Osteocyte (in vitro differentiated cells): ENCODE results near the gene SCG5. TPM values are rescaled to one million over a fixed set of nuclear protein-coding genes. Genes with fewer than 3 reads are reported as not detected.
A peak's percentile ranks its signal among the peaks of the same experiment; 100 is the strongest.

Source experiments
- DNase-seq: peaks from one replicate; pipeline ENCODE4 v3.0.0; 2021; ENCODE audit warnings: mixed read lengths; ENCODE audit not compliant: unreplicated experiment; ENCODE audit errors: extremely low spot score
- H3K27ac Mint-ChIP-seq: one replicate; pipeline ENCODE4 v1.8.0; 2021; ENCODE audit warnings: mild to moderate bottlenecking, mixed read lengths; ENCODE audit not compliant: unreplicated experiment
- H3K27me3 Mint-ChIP-seq: one replicate; pipeline ENCODE4 v1.8.0; 2021; ENCODE audit warnings: mixed read lengths; ENCODE audit not compliant: unreplicated experiment
- H3K36me3 Mint-ChIP-seq: one replicate; pipeline ENCODE4 v1.8.0; 2021; ENCODE audit warnings: mixed read lengths; ENCODE audit not compliant: unreplicated experiment
- H3K4me1 Mint-ChIP-seq: one replicate; pipeline ENCODE4 v1.8.0; 2021; ENCODE audit warnings: mixed read lengths; ENCODE audit not compliant: unreplicated experiment
- H3K4me3 Mint-ChIP-seq: one replicate; pipeline ENCODE4 v1.8.0; 2021; ENCODE audit warnings: mild to moderate bottlenecking, moderate library complexity, mixed read lengths; ENCODE audit not compliant: unreplicated experiment
- H3K9me3 Mint-ChIP-seq: one replicate; pipeline ENCODE4 v1.8.0; 2021; ENCODE audit warnings: mixed read lengths; ENCODE audit not compliant: unreplicated experiment
- CTCF ChIP-seq: fragments of 200-600 bp; sonication (generic); IDR thresholded peaks from 2 replicates; pipeline ENCODE4 v1.5.0; 2021; ENCODE audit warnings: antibody characterized with exemption, mild to moderate bottlenecking, moderate library complexity
- total RNA-seq: library from RNA; stranded (reverse); gene quantifications from 2 replicates; pipeline ENCODE4 v1.2.1, GENCODE V29; 2021

The SCG5 gene
- total RNA-seq, 1 donor from 2014 or later = 0.54 TPM

GRCh38 chr15:32716216-32716914 lies 74.9 kb downstream of the SCG5 start:
- Mint-ChIP-seq H3K9me3 (no peaks in the 10 kb centered on the region), H3K4me3 (peak overlapping the region; percentile 85), H3K27me3 (no peaks in the 10 kb centered on the region), H3K27ac (peak overlapping the region; percentile 72), H3K4me1 (peaks cover 33% of the 10 kb centered on the region), H3K36me3 (peaks cover 4% of the 10 kb centered on the region)
- no peak for DNase-seq
- TF ChIP-seq CTCF = no peak

DNA sequence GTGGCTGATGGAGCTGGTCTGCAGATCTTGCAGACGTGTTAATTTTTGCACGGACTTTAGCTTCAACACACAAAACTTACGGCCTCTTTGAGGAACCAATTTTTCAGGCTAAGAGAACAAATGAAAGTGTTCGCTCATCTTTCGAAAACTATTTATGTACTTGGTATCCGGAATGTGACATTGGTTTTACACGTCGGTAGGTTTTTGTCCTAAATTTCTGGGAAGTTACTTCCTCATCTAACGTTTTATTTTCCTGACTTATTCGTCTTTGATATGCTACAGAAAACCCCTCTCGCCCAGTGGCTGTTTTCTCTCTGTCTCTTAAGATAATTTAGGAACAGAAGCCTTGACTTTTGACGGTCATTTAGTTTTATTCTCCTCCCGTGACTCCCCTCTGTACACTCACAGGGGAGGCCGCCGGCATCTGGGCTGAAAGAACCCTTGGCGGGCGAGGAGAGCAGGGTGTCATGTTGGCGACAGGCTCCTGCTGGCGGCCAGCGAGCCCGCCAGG lies 75.5 kb downstream of the SCG5 start:
- H3K27me3 Mint-ChIP-seq = no peaks in the 10 kb centered on the region
- TF ChIP-seq CTCF = no peak
- peaks cover 7% of the 10 kb centered on the region for H3K36me3 Mint-ChIP-seq
- peaks cover 39% of the 10 kb centered on the region for H3K4me1 Mint-ChIP-seq
- peak overlapping the region; percentile 85 for H3K4me3 Mint-ChIP-seq
- no peak for DNase-seq
- peak overlapping the region; percentile 72 for H3K27ac Mint-ChIP-seq
- no peaks in the 10 kb centered on the region for H3K9me3 Mint-ChIP-seq

DNA sequence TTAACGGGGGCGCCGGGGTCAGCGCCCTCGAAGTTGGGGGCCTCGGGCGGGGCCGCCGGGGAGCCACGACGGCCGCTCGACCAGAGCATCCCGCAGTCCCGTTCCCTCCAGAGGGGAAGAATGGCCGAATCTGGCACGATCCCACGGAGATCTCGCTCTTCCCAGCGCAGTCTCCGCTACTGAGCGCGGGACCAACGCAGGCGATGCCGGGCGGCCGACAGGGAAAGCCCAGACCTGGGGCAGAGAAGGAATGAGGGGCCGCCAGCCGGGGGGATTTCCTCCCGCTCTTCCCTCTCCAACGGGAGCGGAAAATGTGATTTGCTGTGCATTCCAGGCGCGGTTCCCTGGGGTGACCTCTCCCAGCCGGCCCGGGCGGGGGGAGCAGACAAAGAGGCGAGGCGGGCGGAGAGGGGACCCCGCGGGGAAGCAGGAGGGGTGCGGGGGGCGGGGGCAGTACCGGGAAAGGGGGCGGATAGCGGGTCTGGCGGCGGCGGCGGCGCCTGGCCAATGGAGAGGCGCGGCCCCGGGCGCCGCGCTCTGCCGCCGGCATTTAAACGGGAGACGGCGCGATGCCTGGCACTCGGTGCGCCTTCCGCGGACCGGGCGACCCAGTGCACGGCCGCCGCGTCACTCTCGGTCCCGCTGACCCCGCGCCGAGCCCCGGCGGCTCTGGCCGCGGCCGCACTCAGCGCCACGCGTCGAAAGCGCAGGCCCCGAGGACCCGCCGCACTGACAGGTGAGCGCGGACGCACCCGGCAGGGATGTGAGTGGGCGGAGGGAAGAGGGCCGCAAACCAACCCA lies 76.1 kb downstream of the SCG5 start, which contains the start of gene GREM1:
Gene GREM1 (plus strand): TSS at position 579 of the 801 bp plus-strand sequence. CDS start 12,687 bp downstream, outside the sequence.
- Mint-ChIP-seq H3K27ac (peak within 1 kb of the TSS; percentile 92), H3K36me3 (peaks cover 9% of the 10 kb centered on the region), H3K4me1 (peaks cover 46% of the 10 kb centered on the region), H3K9me3 (no peaks in the 10 kb centered on the region), H3K4me3 (peak within 1 kb of the TSS; percentile 88), H3K27me3 (no peaks in the 10 kb centered on the region)
- DNase-seq = peak; percentile 92
- no peak for TF ChIP-seq CTCF

DNA sequence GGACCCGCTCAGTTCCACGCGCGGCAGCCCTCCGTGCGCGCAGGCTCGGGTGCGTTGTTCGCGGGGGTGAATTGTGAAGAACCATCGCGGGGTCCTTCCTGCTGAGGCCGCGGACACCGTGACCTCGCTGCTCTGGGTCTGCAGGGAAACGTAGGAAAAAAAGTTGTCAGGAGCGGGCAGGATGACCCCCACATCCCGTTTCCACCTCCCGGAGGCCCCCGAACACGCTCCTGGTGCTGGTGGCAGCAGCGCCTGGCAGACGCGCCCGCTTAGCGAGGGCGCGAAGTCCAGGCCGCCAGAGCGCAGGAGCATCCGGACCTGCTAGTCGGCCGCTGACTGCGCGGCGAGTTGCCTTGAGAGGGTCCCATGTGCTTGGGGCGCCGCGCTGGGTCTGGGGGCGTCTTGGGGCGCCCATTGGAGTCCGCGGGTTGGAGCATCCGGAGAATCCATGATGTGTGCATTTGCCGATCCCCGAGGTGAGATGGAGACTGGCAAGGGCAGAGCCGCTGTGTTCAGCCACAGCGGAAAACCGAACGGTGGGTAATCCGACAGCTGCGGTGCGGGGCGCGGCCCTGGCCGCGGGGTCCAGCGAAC lies 76.8 kb downstream of the SCG5 start:
- peaks cover 53% of the 10 kb centered on the region for H3K4me1 Mint-ChIP-seq
- no peaks in the 10 kb centered on the region for H3K27me3 Mint-ChIP-seq
- DNase-seq = no peak
- peak overlapping the region; percentile 92 for H3K27ac Mint-ChIP-seq
- peaks cover 14% of the 10 kb centered on the region for H3K36me3 Mint-ChIP-seq
- TF ChIP-seq CTCF = no peak
- H3K9me3 Mint-ChIP-seq = no peaks in the 10 kb centered on the region
- peak overlapping the region; percentile 88 for H3K4me3 Mint-ChIP-seq
